ENCODE results near the gene ABCC11.

- TF ChIP-seq CTCF (IDR thresholded peaks at IDR 0.05) (no peak), ZFX (IDR thresholded peaks at IDR 0.05; ENCODE audit: borderline replicate concordance) (no peak)
These were observed 35.3 kb downstream of the ABCC11 start for GRCh38 chr16:48212033-48212432.

Measured in 22Rv1 (cell line).